PC-9 (cell line): Measurements from ENCODE around the gene RASD2.

Experiments
- CTCF ChIP-seq: fragments of 200-600 bp; sonication (generic); conservative IDR thresholded peaks from 2 replicates; pipeline ENCODE4 v1.6.1; 2017; ENCODE audit warnings: mixed run types, antibody characterized with exemption, mild to moderate bottlenecking, moderate library complexity
- EZH2 ChIP-seq: fragments of 200-600 bp; sonication (generic); IDR thresholded peaks from 2 replicates; pipeline ENCODE4 v1.8.0; 2017; ENCODE audit warnings: antibody characterized with exemption, low read depth

GRCh38 chr22:35526333-35526979 lies 14.2 kb upstream of the RASD2 start:
- TF ChIP-seq CTCF: no peak
- no peak for TF ChIP-seq EZH2
